Measurements from ENCODE around the gene HCRTR2. TPM values are rescaled to one million over a fixed set of nuclear protein-coding genes. Genes with fewer than 3 reads are reported as not detected.

Gene HCRTR2
- total and polyA plus RNA-seq, 4 donors, result not detected

- H3K9me3 ChIP-seq (ENCODE audit: control insufficient read depth in 4 of 4, low read length in 3 of 4), result no peaks in the 10 kb centered on the region
- H3K27ac ChIP-seq (ENCODE audit: low read depth in 1 of 2, low read length in 2 of 2), result no peak overlapping the region
- H3K9ac ChIP-seq (ENCODE audit: low read depth in 1 of 2, low read length in 2 of 2), result no peak overlapping the region
- DNase-seq (ENCODE audit: low spot score), result no peak
- no peak overlapping the region for H3K4me3 ChIP-seq (ENCODE audit: low read depth in 1 of 3, low read length in 3 of 3)
- WGBS, result 68% methylated on average over 2 of the region's 2 CpGs
- no peak for TF ChIP-seq YY1 (IDR thresholded peaks at IDR 0.05)
- no peak for TF ChIP-seq RAD21 (IDR thresholded peaks at IDR 0.05)
- TF ChIP-seq FOXA2 (IDR thresholded peaks at IDR 0.05), result no peak
- no peak for TF ChIP-seq NR2F2 (IDR thresholded peaks at IDR 0.05)
- TF ChIP-seq SP1 (IDR thresholded peaks at IDR 0.05), result no peak
- TF ChIP-seq ATF3 (IDR thresholded peaks at IDR 0.05), result no peak
- no peak for TF ChIP-seq JUND (IDR thresholded peaks at IDR 0.05)
- no peak for TF ChIP-seq RXRA (IDR thresholded peaks at IDR 0.05)
- TF ChIP-seq HNF4A (conservative IDR thresholded peaks at IDR 0.05), result no peak
- TF ChIP-seq EGR1 (IDR thresholded peaks at IDR 0.05; ENCODE audit: low read depth in 2 of 2), result no peak
- no peak for TF ChIP-seq GABPA (IDR thresholded peaks at IDR 0.05 in 1 of 2, conservative IDR thresholded peaks at IDR 0.05 in 1 of 2)
- no peak for TF ChIP-seq ZBTB33 (IDR thresholded peaks at IDR 0.05)
- TF ChIP-seq HNF4G (IDR thresholded peaks at IDR 0.05), result no peak
- TF ChIP-seq CTCF (IDR thresholded peaks at IDR 0.05; ENCODE audit: low read depth, low read length, missing input control), result no peak
- no peak for TF ChIP-seq MAX (IDR thresholded peaks at IDR 0.05)
- no peaks in the 10 kb centered on the region for H3K27me3 ChIP-seq (ENCODE audit: control insufficient read depth in 4 of 4, insufficient read depth in 4 of 4, low read length in 3 of 4)
- no peaks in the 10 kb centered on the region for H3K36me3 ChIP-seq (ENCODE audit: control insufficient read depth in 4 of 4, insufficient read depth in 3 of 4, low read depth in 1 of 4, low read length in 3 of 4)
- no peaks in the 10 kb centered on the region for H3K4me1 ChIP-seq (ENCODE audit: control insufficient read depth in 4 of 4, insufficient read depth in 4 of 4, low read length in 3 of 4)
Observed at GRCh38 chr6:55286824-55287223, 112.5 kb downstream of the HCRTR2 start.

GRCh38 chr6:55290736-55291135, 116.4 kb downstream of the HCRTR2 start:
- WGBS, result 80% methylated on average over 2 of the region's 2 CpGs
- no peak overlapping the region for H3K4me3 ChIP-seq (ENCODE audit: low read depth in 1 of 3, low read length in 3 of 3)
- H3K9ac ChIP-seq (ENCODE audit: low read depth in 1 of 2, low read length in 2 of 2), result no peak overlapping the region
- H3K4me1 ChIP-seq (ENCODE audit: control insufficient read depth in 4 of 4, insufficient read depth in 4 of 4, low read length in 3 of 4), result no peaks in the 10 kb centered on the region
- TF ChIP-seq GABPA (IDR thresholded peaks at IDR 0.05 in 1 of 2, conservative IDR thresholded peaks at IDR 0.05 in 1 of 2), result no peak
- TF ChIP-seq RXRA (IDR thresholded peaks at IDR 0.05), result no peak
- no peak for TF ChIP-seq HNF4A (conservative IDR thresholded peaks at IDR 0.05)
- no peak for TF ChIP-seq ATF3 (IDR thresholded peaks at IDR 0.05)
- no peak for TF ChIP-seq EGR1 (IDR thresholded peaks at IDR 0.05; ENCODE audit: low read depth in 2 of 2)
- no peak for TF ChIP-seq JUND (IDR thresholded peaks at IDR 0.05)
- no peak for TF ChIP-seq YY1 (IDR thresholded peaks at IDR 0.05)
- no peak for TF ChIP-seq CTCF (IDR thresholded peaks at IDR 0.05; ENCODE audit: low read depth, low read length, missing input control)
- H3K27me3 ChIP-seq (ENCODE audit: control insufficient read depth in 4 of 4, insufficient read depth in 4 of 4, low read length in 3 of 4), result no peaks in the 10 kb centered on the region
- DNase-seq (ENCODE audit: low spot score), result no peak
- H3K27ac ChIP-seq (ENCODE audit: low read depth in 1 of 2, low read length in 2 of 2), result no peak overlapping the region
- no peaks in the 10 kb centered on the region for H3K9me3 ChIP-seq (ENCODE audit: control insufficient read depth in 4 of 4, low read length in 3 of 4)
- H3K36me3 ChIP-seq (ENCODE audit: control insufficient read depth in 4 of 4, insufficient read depth in 3 of 4, low read depth in 1 of 4, low read length in 3 of 4), result no peaks in the 10 kb centered on the region

All from liver (tissue), 9 donors.